ENCODE results near the gene RHOT1. TPM values are rescaled to one million over a fixed set of nuclear protein-coding genes. Genes with fewer than 3 reads are reported as not detected.
"Not testable (repeated sequence)": the region's sequence is repeated elsewhere in the genome, so short reads cannot be mapped to it uniquely, and the experiment has no call there.

The RHOT1 gene
- total RNA-seq, 1 experiment from 2014 or later = 44.7 TPM

DNA sequence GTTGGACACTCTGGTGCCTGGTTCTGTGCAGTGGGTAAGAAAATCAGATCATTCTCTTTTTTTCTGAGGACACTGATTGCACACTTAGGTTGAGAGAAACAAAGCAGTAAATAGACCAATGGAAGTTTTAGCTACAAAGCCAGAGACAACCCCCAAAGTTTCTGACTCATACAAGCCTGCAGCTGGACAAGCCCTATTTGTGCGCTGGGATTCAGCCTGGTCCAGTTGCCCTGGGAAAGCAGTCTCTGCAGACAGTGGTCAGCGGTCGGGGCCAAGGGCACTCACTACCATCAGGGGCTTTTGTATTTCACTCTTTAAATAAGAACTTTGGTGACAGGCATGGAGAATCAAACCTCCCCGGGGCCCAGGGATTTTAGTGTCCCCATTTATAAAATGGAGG lies 117.3 kb downstream of the RHOT1 start:
- DNase-seq (ENCODE audit: low read depth) = no peak
- in situ Hi-C loops (cut with HindIII; ENCODE audit: low pct_unique_long_range_greater_than_20kb, low sequenced_read_pairs) = no loop called here

DNA sequence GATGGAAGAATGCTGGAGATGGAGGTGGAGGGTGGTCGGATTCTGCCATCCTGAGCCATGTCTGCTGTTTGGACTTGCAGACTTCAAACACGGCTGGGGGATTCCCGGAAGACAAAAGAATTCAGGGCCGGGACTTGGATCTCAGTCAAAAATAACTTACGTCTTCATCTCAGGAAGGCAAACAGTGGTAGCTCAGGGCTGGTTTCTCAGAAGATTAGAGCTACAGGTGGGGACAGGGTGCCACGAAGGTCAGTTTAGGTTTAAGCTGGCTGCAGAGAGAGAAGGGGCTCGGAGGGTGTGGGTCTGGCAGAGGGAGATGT lies 119.1 kb downstream of the RHOT1 start:
- DNase-seq (ENCODE audit: low read depth) = peak; percentile 49
- in situ Hi-C loops (cut with HindIII; ENCODE audit: low pct_unique_long_range_greater_than_20kb, low sequenced_read_pairs) = no loop called here

DNA sequence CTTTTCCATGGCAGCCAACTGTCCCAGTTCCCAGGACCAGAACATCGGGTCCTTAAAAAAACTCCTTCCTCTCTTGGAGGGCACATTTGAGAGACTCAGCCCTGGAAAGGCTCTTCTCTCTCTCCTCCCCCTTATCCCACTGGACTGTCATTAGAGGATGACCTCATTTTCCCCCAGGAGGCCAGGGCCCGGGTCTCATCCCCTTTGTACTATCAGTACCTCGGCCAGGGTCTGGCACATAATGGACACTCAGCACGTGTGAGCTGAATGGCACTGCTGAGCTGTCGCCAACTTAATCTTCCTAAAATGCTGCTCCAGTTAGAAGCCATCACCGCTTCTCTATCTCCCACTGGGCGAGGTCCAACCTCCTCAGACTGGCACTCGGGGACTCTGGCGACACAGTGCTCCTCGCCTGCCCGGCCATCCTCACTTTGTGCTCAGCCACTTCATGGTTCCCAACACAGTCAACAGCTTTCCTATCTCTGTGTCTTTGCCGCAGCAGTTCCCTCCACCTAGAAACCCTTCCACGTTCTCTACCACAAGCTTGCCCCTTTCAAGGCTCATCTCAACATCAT lies 119.7 kb downstream of the RHOT1 start:
- in situ Hi-C loops (cut with HindIII; ENCODE audit: low pct_unique_long_range_greater_than_20kb, low sequenced_read_pairs) = no loop called here
- DNase-seq (ENCODE audit: low read depth) = no peak

DNA sequence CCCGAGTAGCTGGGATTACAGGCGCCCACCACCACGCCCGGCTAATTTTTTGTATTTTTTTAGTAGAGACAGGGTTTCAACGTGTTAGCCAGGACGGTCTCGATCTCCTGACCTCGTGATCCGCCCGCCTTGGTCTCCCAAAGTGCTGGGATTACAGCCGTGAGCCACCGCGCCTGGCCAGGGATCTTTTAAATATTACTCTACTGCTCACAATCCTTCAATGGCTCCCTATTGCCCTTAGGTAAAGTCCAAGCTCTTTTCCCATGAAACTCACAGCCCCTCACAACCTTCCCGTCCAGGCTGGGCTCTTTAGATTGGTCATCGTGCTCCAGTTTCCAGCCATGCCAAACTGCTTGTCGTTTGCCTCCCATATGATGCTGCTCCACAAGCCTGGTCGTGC lies 121.2 kb downstream of the RHOT1 start:
- in situ Hi-C loops (cut with HindIII; ENCODE audit: low pct_unique_long_range_greater_than_20kb, low sequenced_read_pairs); DNase-seq (ENCODE audit: low read depth): not testable (repeated sequence)

DNA sequence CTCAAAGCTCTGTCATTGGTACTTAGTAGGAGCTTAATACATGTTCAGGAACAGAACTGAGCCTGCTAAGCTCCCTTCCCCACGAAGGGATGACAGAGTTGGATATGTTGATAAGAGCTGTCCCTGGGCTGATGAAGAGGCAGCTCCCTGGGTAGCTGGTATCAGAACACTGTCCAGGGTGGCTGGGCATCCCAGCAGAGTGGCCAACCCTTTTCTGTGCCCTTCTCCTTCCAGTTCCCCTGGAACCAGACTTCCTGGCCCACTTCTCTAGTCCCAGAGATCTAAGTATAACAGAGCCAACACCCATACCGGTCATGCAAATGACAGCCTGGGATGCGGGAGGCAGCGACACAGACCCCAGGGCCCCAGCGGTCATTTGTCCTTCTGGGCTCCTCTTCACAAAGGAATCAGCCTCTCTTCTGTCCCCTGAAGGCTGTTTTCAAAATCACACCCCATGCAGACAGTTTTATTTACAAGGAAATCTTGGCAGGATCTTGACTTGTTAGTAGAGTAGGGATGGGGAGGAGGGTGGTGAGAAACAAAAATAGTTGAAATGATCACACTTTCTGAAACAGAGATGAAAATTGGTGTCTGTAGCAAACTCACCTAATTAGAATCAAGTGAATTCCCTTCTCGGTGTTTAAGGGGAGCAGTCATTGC lies 122.0 kb downstream of the RHOT1 start:
- no peak for DNase-seq (ENCODE audit: low read depth)

DNA sequence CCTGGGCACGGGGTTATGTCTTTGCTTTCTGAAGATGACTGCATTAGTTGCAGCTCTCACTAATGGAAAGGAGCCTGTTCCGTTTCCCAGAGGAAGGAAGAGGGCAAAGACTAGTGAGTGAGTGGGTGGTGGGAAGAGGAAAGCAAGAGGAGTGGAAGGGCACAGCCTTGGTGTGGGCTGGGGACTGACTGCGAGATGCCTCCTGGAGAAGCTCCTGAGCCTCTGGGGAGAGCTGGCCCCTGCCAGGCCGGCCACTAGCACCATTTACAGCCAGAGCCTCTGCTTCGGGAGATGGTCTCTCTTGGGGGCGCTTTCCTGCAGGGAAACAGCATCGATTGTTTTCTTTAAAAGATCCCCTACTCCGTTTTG lies 122.5 kb downstream of the RHOT1 start:
- in situ Hi-C loops (cut with HindIII; ENCODE audit: low pct_unique_long_range_greater_than_20kb, low sequenced_read_pairs) = no loop called here
- DNase-seq (ENCODE audit: low read depth) = no peak

More for the DNA sequence above, 122.0 kb downstream of the RHOT1 start:
- in situ Hi-C loops (cut with HindIII; ENCODE audit: low pct_unique_long_range_greater_than_20kb, low sequenced_read_pairs) = no loop called here

DNA sequence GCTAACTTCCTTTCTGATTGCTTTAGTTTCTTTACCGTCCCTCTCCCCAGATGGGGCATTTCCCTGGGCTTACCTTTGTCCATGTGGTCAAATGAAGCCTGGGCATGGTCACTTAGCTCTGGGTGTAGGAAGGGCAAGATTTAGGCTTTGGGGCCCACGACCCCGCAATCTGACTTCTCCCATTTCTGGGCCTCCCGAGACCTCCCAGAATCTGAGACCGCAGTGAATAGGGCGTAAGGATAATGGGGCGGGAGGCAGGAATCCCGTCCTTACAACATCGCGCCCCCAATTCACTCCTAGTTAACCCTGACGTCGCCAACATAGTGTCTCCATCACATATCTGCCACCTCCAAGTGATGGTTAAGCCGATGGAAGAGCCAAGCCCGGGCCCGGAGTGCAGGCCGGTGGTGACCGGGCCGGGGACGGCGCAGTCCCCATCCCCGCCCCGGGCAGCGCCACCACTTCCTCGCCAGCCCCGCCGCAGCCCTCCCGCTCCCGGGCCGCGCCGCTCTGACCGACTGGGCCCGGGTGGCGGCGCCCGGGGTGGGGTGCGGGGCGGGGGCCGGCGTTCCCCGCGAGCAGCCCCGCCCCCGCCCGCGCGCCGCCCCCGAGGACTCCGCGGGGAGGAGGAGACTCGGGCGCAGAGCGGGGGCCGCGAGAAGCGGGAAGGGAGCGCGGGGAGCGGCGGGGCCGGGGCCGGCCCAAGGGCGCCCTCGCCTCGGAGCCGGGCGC lies 123.1 kb downstream of the RHOT1 start, which contains the start of gene RHBDL3:
RHBDL3 (plus strand) TSS at position 641 of the 732 bp plus-strand sequence. CDS start 358 bp downstream, outside the sequence.
- DNase-seq (ENCODE audit: low read depth) = no peak
- in situ Hi-C loops (cut with HindIII; ENCODE audit: low pct_unique_long_range_greater_than_20kb, low sequenced_read_pairs) = no loop called here

DNA sequence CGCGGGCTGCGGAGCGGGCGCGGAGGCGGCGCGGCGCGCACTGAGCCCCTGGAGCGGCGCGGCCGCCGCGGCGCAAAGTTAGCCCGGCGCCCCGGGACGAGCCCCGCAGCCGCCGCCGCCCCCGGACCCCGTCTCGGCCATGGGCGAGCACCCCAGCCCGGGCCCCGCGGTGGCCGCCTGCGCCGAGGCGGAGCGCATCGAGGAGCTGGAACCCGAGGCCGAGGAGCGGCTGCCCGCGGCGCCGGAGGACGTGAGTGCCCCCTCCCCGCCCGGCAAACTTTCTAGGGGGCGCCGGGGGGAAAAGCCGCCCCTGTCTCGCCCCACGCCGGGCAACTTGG lies 123.7 kb downstream of the RHOT1 start:
- DNase-seq (ENCODE audit: low read depth) = no peak
- in situ Hi-C loops (cut with HindIII; ENCODE audit: low pct_unique_long_range_greater_than_20kb, low sequenced_read_pairs) = no loop called here

DNA sequence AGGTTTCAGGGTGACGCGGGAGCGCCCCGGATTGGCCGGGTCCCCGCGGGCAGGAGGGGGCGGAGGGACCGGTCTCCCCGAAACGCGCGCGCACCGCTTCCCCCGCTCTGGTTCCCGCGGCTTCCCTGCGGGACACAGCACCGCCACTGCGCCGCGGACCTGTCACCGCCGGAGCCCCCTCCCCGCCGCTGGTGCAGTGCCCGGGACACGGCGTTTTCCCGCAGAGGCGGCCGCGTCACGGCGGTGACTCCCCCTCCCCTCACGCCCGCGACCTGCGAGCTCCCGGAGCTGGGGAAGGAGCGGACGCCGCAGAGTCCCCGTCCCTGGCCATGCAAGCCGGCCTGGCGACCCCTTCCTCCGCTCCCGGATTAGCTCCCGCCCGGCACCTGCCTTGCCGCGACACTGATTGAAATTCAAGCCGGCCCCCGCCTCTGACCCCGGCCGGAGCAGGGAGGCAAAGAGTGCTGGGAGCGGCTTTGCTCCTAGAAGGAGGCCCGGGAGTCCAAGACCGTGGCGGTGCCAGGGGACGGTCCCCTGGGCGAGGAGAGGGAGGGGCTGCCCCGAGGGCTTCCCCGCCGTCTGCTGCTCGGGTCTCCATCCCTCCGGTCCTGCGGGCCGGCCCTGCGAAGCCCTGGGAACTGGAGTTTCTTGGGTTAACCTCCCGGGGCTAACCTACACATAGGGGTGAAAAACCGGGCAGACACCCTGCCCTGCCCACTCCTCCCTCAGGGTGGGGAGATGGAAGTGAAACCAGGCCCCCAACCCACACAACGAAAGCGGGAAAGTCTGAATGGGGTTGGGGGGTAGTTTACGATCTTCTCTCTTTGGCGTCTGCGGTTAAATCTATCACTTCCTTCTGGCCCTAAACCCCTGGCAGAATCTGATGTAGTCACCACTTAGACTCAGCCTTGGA lies 124.3 kb downstream of the RHOT1 start:
- in situ Hi-C loops (cut with HindIII; ENCODE audit: low pct_unique_long_range_greater_than_20kb, low sequenced_read_pairs) = no loop called here
- DNase-seq (ENCODE audit: low read depth) = no peak

DNA sequence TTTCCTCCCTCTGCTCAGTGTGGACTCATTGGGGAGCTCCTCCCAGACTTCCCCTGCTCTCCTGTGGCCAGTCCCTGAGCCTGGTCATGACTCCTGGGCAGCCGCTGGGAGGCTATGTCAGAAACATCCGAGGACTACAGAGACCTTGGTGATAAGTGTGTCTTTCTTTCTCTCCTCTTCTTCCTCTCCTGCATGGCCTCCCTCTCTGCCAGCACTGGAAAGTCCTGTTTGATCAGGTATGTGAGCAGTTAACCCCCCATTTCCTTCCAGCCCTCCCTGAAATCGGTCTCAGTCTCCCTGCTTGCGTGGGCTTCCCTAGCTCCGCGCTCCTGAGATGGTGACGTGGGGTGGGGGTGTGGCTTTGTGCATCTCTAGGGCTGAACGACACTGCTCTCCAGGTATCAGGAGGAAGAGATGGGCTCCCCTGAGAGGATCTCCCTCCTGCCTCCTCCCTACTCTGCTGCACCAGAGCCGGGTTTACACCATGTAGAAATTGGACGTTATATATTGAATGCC lies 125.4 kb downstream of the RHOT1 start:
- no peak for DNase-seq (ENCODE audit: low read depth)

DNA sequence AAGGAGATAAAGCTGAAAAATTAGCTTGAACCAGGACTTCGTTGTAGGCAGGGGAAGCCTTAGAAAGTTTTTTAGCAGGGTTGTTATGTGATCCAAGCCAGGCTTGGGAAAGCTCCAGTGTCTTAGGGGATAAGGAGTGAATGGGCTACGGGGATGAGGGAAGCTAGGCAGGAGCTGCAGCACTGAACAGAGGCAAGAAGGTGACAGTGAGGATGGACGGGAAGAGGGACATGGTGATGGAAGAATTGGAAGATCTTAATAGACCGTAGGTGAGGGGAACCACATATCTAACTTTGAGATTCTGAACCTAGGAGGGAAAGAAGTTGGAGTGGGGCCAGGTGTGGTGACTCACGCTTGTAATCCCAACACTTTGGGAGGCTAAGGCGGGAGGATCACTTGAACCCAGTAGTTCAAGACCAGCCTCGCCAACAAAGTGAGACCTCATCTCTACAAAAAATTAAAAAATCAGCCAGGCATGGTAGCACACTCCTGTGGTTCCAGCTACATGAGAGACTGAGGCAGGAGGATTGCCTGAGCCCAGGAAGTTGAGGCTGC lies 126.5 kb downstream of the RHOT1 start:
- in situ Hi-C loops (cut with HindIII; ENCODE audit: low pct_unique_long_range_greater_than_20kb, low sequenced_read_pairs) = no loop called here
- no peak for DNase-seq (ENCODE audit: low read depth)

More for the DNA sequence above, 125.4 kb downstream of the RHOT1 start:
- in situ Hi-C loops (cut with HindIII; ENCODE audit: low pct_unique_long_range_greater_than_20kb, low sequenced_read_pairs) = no loop called here

DNA sequence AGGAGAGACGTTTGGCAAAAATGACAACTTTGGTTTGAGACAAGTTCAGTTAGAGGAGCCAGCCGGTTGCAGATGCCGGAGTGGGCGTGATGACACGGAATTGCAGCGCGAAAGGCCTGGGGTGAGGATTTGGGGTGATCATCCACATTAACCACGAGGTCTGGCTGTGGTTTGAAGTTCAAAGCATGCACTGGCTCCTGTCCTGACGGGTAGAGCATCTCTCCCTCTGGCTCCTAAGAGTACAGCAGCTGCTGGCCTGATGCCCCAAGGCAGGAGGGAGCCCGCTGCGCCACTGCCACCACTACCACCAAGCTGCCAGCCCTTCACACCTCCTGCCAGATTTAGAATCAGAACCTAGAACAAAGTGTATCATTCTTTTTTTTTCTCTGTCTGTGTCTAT lies 127.1 kb downstream of the RHOT1 start:
- in situ Hi-C loops (cut with HindIII; ENCODE audit: low pct_unique_long_range_greater_than_20kb, low sequenced_read_pairs) = no loop called here

DNA sequence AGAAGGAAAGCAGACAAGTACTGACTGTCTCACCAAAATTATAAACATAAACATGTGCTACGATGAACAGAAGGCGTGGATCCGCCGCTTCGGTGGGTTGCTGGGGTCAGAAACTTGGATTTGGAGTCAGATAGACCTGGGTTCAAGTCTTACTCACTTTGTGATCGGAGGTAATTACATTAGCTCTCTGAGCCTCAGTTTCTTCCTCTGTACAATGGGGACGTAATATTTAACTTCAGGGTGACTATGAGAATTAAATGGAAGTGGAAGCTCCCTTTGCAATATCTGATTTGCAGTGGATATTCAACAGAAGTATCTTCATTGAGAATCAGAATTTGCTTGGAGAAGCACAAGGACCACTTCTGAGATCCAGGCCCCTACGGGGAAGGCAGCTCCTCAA lies 129.5 kb downstream of the RHOT1 start:
- in situ Hi-C loops (cut with HindIII; ENCODE audit: low pct_unique_long_range_greater_than_20kb, low sequenced_read_pairs) = no loop called here

More for the DNA sequence above, 127.1 kb downstream of the RHOT1 start:
- DNase-seq (ENCODE audit: low read depth) = no peak

DNA sequence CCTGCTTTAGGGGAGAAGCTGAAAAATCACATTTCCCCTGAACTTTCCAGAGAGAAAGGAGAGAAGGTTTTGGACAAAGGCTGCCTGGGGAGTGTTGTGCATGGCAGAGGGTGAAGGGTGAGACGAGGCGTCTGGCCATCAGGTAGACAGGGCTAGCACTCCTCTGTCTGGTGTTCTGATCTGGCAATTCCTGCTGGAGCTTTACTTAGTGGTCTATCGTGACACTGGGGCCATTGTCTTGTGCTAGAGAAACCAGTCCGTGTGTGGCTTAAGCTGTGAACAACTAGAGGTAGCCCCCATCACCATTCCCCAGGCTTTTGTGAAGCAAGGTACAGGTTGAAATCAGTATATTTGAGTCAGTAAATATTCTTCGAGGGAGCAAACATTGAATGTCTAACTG lies 131.8 kb downstream of the RHOT1 start:
- in situ Hi-C loops (cut with HindIII; ENCODE audit: low pct_unique_long_range_greater_than_20kb, low sequenced_read_pairs) = no loop called here
- no peak for DNase-seq (ENCODE audit: low read depth)

More for the DNA sequence above, 129.5 kb downstream of the RHOT1 start:
- no peak for DNase-seq (ENCODE audit: low read depth)

DNA sequence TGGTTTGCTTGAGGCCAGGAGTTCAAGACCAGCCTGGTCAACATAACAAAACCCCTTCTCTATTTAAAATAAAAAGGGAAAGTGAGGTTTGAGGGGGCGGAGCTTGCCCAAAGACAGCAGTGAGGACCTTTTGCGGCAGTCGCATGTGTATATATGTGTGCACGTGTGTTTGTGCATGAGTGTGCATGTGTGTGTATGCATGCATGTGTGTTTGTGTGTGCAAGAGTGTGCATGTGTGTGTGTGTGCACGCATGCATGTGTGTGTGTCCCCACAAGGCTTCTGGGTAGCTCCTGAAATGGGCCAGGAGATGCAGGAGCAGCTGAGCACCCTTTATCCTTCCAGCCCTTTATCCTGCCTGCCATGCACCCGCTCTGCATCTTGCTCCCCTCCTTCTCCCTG lies 132.3 kb downstream of the RHOT1 start:
- no peak for DNase-seq (ENCODE audit: low read depth)
- in situ Hi-C loops (cut with HindIII; ENCODE audit: low pct_unique_long_range_greater_than_20kb, low sequenced_read_pairs) = no loop called here

All from Caki2 (cell line).